WERI-Rb-1 (cell line): ENCODE data around the gene ATG10.
"Not testable (repeated sequence)": the region's sequence is repeated elsewhere in the genome, so short reads cannot be mapped to it uniquely, and the experiment has no call there.

Source experiments
- DNase-seq: peaks from one replicate; pipeline ENCODE4 v3.0.0-alpha.2; 2020
- H3K27ac ChIP-seq: fragments of 250-450 bp; sonication (Bioruptor Pico); 2 replicates; pipeline ENCODE4 v1.5.1; 2020; ENCODE audit warnings: mild to moderate bottlenecking, moderate library complexity
- H3K27me3 ChIP-seq: fragments of 250-450 bp; sonication (Bioruptor Pico); 2 replicates; pipeline ENCODE4 v1.5.1; 2021; ENCODE audit warnings: mild to moderate bottlenecking, low read depth, moderate library complexity; ENCODE audit not compliant: insufficient read depth, severe bottlenecking
- H3K36me3 ChIP-seq: fragments of 250-450 bp; sonication (Bioruptor Pico); 2 replicates; pipeline ENCODE4 v1.5.1; 2020; ENCODE audit warnings: mild to moderate bottlenecking, moderate library complexity
- H3K4me3 ChIP-seq: 2 replicates; pipeline ENCODE4 v1.5.1; 2011; ENCODE audit warnings: low read depth, mild to moderate bottlenecking, control low read depth, low read length
- H3K9me3 ChIP-seq: fragments of 250-450 bp; sonication (Bioruptor Pico); 2 replicates; pipeline ENCODE4 v1.5.1; 2021; ENCODE audit warnings: mild to moderate bottlenecking, moderate library complexity; ENCODE audit not compliant: severe bottlenecking
- CTCF ChIP-seq: IDR thresholded peaks from 2 replicates; pipeline ENCODE4 v1.5.1; 2011; ENCODE audit warnings: low read depth, mild to moderate bottlenecking, control low read depth, inconsistent platforms, low read length

Gene ATG10

DNA sequence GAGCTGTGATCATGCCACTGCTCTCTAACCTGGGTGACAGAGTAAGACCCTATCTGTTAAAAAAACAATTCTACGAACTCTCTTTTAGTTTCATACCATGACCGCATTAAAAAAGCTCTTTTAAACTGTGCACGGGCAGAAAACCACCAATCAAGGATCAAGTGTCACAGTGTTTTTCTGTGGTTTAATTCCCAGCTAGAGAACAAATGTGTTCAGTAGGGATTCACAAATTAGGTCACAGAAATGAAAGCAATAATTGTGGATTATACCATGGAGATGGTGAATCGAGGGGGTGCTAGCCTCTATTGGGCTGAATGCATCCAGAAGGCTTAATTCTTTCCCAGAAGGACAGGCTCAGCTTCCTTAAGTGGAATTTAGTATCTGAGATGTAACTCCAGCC is 79.1 kb downstream of the ATG10 start:
- Histone ChIP-seq H3K27me3 (no peaks in the 10 kb centered on the region), H3K9me3 (no peaks in the 10 kb centered on the region), H3K36me3 (no peaks in the 10 kb centered on the region), H3K27ac (no peak overlapping the region), H3K4me3 (no peak overlapping the region)
- no peak for TF ChIP-seq CTCF
- no peak for DNase-seq

GRCh38 chr5:82054004-82054710 is 82.3 kb downstream of the ATG10 start:
- H3K27ac ChIP-seq: no peak overlapping the region
- H3K27me3 ChIP-seq: no peaks in the 10 kb centered on the region
- no peaks in the 10 kb centered on the region for H3K9me3 ChIP-seq
- no peaks in the 10 kb centered on the region for H3K36me3 ChIP-seq
- H3K4me3 ChIP-seq: no peak overlapping the region
- DNase-seq: no peak
- no peak for TF ChIP-seq CTCF

DNA sequence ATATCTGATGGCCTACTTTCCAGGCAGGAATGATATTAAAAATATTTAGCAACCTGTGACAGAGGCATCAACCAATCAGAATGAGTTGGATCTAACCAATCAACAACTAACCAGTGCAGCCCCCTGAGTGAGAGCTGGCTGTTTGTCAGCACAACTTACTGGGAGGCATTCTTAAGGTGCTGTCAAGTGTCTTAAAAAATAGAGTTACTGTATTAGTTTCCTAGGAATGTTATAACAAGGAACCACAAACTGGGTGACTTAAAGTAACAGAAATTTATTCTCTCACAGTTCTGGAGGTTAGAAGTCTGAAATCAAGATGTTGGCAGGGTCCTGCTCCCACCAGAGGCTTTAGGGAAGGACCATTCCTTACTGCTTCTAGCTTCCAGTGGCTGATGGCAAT is 85.2 kb downstream of the ATG10 start:
- H3K9me3 ChIP-seq: no peaks in the 10 kb centered on the region
- DNase-seq: no peak
- no peaks in the 10 kb centered on the region for H3K36me3 ChIP-seq
- no peaks in the 10 kb centered on the region for H3K27me3 ChIP-seq
- no peak overlapping the region for H3K4me3 ChIP-seq
- no peak for TF ChIP-seq CTCF
- H3K27ac ChIP-seq: no peak overlapping the region

DNA sequence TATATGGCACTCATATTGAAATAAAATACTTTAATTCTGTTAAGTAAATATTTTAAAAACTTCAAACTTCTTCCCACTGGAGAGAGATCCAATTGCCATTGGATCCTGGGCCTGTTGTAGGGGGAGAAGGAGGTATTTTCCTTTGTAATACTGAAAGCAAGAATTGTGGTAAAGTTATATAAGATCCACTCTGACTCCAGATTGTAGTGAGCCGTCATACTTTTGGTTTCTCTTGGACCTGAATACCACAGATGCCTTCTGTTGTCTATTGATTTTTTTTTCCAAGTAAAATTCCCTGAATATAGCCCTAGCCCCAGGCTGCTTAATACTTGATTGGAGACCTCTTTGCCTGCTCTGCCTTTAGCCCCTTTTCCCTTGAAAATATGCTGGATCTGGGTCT is 86.9 kb downstream of the ATG10 start:
- TF ChIP-seq CTCF: no peak
- H3K4me3 ChIP-seq: no peak overlapping the region
- no peaks in the 10 kb centered on the region for H3K27me3 ChIP-seq
- DNase-seq: no peak
- no peak overlapping the region for H3K27ac ChIP-seq
- no peaks in the 10 kb centered on the region for H3K36me3 ChIP-seq
- no peaks in the 10 kb centered on the region for H3K9me3 ChIP-seq

GRCh38 chr5:82066791-82067190 is 95.0 kb downstream of the ATG10 start:
- no peak for TF ChIP-seq CTCF
- H3K27me3 ChIP-seq: no peaks in the 10 kb centered on the region
- no peaks in the 10 kb centered on the region for H3K9me3 ChIP-seq
- H3K27ac ChIP-seq: no peak overlapping the region
- H3K4me3 ChIP-seq: no peak overlapping the region
- DNase-seq: no peak
- H3K36me3 ChIP-seq: no peaks in the 10 kb centered on the region

DNA sequence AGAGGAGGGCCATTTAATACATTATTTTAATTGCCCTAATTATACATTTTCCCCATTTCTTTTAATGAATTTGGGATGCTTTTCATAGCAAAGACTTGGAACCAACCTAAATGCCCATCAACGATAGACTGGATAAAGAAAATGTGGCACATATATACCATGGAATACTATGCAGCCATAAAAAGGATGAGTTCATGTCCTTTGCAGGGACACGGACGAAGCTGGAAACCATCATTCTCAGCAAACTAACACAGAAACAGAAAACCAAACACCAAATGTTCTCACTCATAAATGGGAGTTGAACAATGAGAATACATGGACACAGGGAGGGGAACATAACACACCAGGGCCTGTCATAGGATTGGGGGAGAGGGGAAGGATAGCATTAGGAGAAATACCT is 96.2 kb downstream of the ATG10 start:
- H3K4me3 ChIP-seq, H3K36me3 ChIP-seq, H3K27ac ChIP-seq, H3K9me3 ChIP-seq, H3K27me3 ChIP-seq, DNase-seq: not testable (repeated sequence)
